Glutamatergic neuron (in vitro differentiated cells): ENCODE results near the gene SORBS2. TPM values are rescaled to one million over a fixed set of nuclear protein-coding genes. Genes with fewer than 3 reads are reported as not detected.

Experiments used
- DNase-seq: peaks from one replicate; pipeline ENCODE4 v3.0.0; 2022
- H3K27ac Mint-ChIP-seq: one replicate; pipeline ENCODE4 v1.8.0; 2020; ENCODE audit warnings: mild to moderate bottlenecking, mixed read lengths, inconsistent platforms; ENCODE audit not compliant: unreplicated experiment
- H3K27me3 Mint-ChIP-seq: one replicate; pipeline ENCODE4 v1.8.0; 2020; ENCODE audit warnings: mild to moderate bottlenecking, moderate library complexity, mixed read lengths, inconsistent platforms; ENCODE audit not compliant: unreplicated experiment
- H3K36me3 Mint-ChIP-seq: one replicate; pipeline ENCODE4 v1.8.0; 2020; ENCODE audit warnings: mild to moderate bottlenecking, mixed read lengths, inconsistent platforms; ENCODE audit not compliant: unreplicated experiment
- H3K4me1 Mint-ChIP-seq: one replicate; pipeline ENCODE4 v1.8.0; 2020; ENCODE audit warnings: mild to moderate bottlenecking, low read depth, mixed read lengths, inconsistent platforms; ENCODE audit not compliant: unreplicated experiment
- H3K4me3 Mint-ChIP-seq: one replicate; pipeline ENCODE4 v1.8.0; 2020; ENCODE audit warnings: mild to moderate bottlenecking, mixed read lengths, inconsistent platforms; ENCODE audit not compliant: unreplicated experiment
- H3K9me3 Mint-ChIP-seq: one replicate; pipeline ENCODE4 v1.8.0; 2020; ENCODE audit warnings: mild to moderate bottlenecking, moderate library complexity, mixed read lengths, inconsistent platforms; ENCODE audit not compliant: unreplicated experiment
- total RNA-seq: library from RNA; stranded (reverse); fragmentation: NEBNext Ultra II Directional; extraction: Animal tissue kit (Norgen Biotek cat#: 25700); gene quantifications from one replicate; pipeline ENCODE4 v1.2.1, GENCODE V29; 2021; ENCODE audit not compliant: unreplicated experiment
- TF ChIP-seq, protein P1 (sequence below): fragments of 200-600 bp; sonication (generic); IDR thresholded peaks from one replicate; pipeline ENCODE4 v1.5.0; 2021; ENCODE audit not compliant: partially characterized antibody, unreplicated experiment

The SORBS2 gene
- total RNA-seq, 1 donor from 2014 or later, result 95.5 TPM

DNA sequence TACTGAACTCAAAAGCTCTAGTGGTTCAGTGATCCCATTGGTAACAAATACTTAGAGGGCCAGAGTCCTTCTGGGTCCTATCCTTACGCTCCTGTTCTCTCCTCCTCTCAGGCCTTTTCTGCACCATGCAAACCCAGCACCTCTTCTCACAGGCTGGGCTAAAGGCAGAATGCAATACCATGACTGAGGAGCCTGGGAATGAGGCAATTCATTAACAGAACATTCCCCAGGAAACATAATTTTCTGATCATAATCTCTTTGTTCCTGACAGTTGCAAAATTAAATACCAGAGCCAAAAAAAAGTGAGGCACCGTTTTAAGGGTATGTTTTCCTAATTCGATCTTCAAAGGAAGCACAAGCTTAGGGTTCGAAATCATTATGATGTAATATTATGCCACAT, 9.0 kb downstream of the SORBS2 start:
- Mint-ChIP-seq H3K27ac (no peak overlapping the region), H3K9me3 (no peaks in the 10 kb centered on the region), H3K36me3 (no peaks in the 10 kb centered on the region), H3K4me3 (no peak overlapping the region), H3K4me1 (peaks cover 9% of the 10 kb centered on the region), H3K27me3 (no peaks in the 10 kb centered on the region)
- DNase-seq, result no peak
- TF ChIP-seq, protein P1, sequence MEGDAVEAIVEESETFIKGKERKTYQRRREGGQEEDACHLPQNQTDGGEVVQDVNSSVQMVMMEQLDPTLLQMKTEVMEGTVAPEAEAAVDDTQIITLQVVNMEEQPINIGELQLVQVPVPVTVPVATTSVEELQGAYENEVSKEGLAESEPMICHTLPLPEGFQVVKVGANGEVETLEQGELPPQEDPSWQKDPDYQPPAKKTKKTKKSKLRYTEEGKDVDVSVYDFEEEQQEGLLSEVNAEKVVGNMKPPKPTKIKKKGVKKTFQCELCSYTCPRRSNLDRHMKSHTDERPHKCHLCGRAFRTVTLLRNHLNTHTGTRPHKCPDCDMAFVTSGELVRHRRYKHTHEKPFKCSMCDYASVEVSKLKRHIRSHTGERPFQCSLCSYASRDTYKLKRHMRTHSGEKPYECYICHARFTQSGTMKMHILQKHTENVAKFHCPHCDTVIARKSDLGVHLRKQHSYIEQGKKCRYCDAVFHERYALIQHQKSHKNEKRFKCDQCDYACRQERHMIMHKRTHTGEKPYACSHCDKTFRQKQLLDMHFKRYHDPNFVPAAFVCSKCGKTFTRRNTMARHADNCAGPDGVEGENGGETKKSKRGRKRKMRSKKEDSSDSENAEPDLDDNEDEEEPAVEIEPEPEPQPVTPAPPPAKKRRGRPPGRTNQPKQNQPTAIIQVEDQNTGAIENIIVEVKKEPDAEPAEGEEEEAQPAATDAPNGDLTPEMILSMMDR, result no peak

DNA sequence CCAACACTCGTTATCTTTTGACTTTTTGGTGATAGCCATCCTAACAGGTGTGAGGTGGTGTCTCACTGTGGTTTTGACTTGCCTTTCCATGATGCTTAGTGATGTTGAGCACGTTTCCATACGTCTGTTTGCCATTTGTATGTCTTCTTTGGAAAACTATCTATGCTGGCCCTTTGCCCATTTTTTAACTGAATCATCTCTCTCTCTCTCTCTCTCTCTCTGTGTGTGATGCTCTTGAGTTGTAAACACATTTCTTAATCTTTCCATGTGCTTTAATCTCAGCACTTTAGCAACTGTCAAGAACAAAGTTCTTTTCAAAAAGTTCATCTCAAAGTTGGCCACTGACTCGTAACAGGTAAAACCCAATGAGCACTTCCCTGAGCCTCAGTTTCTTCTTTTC, 10.5 kb downstream of the SORBS2 start:
- H3K27me3 Mint-ChIP-seq, result no peaks in the 10 kb centered on the region
- H3K27ac Mint-ChIP-seq, result no peak overlapping the region
- no peak overlapping the region for H3K4me3 Mint-ChIP-seq
- no peaks in the 10 kb centered on the region for H3K9me3 Mint-ChIP-seq
- no peaks in the 10 kb centered on the region for H3K36me3 Mint-ChIP-seq
- no peak for DNase-seq
- peaks cover 11% of the 10 kb centered on the region for H3K4me1 Mint-ChIP-seq
- TF ChIP-seq, protein P1, result no peak

DNA sequence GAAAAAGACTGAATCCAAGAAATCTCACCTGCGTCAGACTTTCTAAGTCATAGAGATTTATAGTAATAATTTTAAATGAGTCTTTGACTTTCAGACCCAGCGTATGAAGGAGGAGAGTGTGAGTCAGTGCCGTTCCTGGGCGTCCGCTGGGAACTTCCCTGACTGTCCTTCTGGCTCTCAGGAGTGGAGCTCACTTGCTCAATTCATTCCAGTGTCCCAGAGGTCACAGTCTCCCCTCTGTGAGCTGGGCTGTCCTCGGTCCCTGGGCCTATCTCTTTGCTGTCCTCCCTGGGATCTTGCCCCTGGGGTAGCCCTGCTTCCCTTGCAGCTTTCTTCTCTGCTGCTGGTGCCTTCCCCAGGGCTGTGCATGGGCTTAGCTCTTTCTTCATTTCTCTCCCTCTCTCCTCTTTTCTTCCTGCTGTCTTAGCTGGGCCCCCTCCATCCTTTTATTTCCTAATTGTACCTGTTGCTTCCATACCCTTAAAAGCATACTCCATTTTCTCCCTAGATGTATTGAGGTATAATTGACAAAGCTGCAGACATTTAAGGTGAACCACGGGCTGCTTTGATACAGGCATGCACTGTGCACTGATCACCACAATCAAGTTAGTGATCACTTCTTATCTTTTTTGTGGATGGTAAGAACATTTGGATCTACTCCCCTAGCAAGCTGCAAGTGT, 11.6 kb downstream of the SORBS2 start:
- Mint-ChIP-seq H3K4me3 (no peak overlapping the region), H3K4me1 (peaks cover 9% of the 10 kb centered on the region), H3K27me3 (no peaks in the 10 kb centered on the region), H3K9me3 (peaks cover 2% of the 10 kb centered on the region), H3K27ac (no peak overlapping the region), H3K36me3 (no peaks in the 10 kb centered on the region)
- TF ChIP-seq, protein P1, result no peak
- no peak for DNase-seq

DNA sequence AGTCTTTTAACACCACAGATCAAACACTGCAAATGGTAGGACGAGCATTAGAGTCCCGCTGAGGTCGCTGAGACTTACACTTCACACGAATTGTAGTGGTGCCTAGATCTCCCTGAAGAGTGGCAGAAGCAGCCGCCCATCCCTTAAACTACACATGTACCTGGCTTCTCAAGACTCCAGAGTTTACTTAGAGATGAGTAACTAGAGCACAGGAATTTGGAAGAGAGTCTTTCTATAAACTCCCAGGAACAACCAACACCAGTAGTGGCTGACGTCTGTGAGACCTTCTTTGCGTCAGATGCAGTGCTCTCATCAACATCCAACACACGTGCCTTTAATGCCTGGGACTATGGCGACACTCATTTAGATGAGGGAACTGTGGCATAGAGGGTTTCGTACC, 12.6 kb downstream of the SORBS2 start:
- Mint-ChIP-seq H3K9me3 (peaks cover 2% of the 10 kb centered on the region), H3K4me3 (no peak overlapping the region), H3K36me3 (no peaks in the 10 kb centered on the region), H3K4me1 (peaks cover 9% of the 10 kb centered on the region), H3K27me3 (no peaks in the 10 kb centered on the region), H3K27ac (no peak overlapping the region)
- no peak for DNase-seq
- TF ChIP-seq, protein P1, result no peak

DNA sequence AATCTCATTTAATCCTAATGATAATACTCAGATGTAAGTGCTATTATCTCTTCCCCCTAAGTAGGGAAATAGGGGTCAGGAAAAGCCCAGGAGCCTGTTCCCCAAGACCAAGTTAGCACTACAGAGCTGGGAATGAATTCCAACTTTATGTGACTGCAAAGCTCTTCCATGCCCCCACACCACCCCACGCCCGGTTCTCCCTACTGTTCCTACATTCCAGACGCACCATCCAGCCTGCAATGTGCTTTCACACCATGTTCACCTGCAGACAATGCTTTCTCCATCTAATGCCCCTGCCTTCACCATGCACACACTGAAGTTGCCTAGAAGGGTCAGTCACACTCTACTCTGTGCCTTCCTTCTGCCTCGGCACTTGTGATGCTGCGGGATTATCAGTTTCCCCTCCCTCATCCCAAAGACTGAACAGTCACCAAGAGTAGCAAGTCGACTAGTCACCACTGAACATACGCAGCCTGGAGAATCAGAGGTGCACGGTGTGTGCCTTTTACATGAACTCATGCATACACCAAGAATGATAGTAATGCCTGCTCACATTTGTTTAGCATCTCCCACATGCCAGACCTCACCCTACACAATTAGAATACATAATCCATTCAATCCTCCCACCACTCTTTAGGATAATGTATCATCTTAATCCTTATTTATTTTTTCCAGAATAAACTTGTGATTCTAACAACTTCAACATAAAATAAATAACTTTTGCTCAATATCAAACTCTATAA, 14.2 kb downstream of the SORBS2 start:
- TF ChIP-seq, protein P1, result no peak
- Mint-ChIP-seq H3K9me3 (peaks cover 2% of the 10 kb centered on the region), H3K4me3 (no peak overlapping the region), H3K4me1 (peaks cover 10% of the 10 kb centered on the region), H3K27ac (no peak overlapping the region), H3K36me3 (no peaks in the 10 kb centered on the region), H3K27me3 (no peaks in the 10 kb centered on the region)
- DNase-seq, result no peak
